Left hindlimb (tissue), 1 donor: ENCODE measurements around the gene STRA8.
"Not testable (repeated sequence)": the region's sequence is repeated elsewhere in the genome, so short reads cannot be mapped to it uniquely, and the experiment has no call there.

Source experiments
- DNase-seq: peaks from one replicate; pipeline ENCODE4 v3.0.0-alpha.2; 2018

The STRA8 gene

DNA sequence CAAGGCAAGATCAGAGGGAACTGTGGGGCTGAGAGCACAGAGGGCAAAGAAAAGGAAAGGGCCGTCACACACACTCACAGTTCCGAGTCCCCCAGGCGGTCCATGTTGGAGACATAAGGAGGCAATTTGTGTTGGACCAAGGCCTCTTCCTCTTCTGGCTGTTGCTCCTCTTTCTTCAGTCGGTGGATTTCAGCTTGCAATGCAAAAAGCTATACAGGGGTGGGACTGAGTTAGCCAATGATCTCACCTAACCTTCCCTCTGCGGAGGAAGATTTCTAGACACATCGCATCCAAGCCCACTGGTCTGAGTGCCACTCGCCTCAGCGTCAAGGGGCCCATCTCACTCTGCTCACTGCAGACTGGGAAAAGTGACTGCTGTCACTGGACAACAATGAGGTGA lies 27.8 kb upstream of the STRA8 start:
- no peak for DNase-seq

DNA sequence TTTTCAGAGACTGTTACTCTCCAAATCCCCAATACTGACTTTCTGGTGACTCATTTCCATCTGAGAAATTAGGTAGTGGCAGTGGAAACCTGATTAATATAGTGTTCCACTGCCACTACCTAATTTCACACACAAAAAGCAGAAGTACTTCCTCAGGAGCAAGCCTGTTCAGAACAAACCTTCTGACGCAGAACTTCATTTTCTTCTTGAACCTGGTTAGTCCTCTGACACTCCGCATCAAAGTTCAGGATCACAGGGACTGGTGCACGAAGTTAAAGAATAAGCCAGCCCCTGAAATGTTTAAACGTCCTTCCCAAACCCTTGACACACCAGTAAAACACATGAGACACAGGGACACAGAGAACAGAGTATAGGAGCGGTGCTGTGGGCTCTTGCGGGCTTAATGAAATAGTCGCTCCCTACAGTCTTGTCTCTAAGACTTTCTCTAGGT lies 26.7 kb upstream of the STRA8 start:
- no peak for DNase-seq

- DNase-seq, result no peak
Observed at GRCh38 chr7:135207406-135208101, 26.1 kb upstream of the STRA8 start.

DNA sequence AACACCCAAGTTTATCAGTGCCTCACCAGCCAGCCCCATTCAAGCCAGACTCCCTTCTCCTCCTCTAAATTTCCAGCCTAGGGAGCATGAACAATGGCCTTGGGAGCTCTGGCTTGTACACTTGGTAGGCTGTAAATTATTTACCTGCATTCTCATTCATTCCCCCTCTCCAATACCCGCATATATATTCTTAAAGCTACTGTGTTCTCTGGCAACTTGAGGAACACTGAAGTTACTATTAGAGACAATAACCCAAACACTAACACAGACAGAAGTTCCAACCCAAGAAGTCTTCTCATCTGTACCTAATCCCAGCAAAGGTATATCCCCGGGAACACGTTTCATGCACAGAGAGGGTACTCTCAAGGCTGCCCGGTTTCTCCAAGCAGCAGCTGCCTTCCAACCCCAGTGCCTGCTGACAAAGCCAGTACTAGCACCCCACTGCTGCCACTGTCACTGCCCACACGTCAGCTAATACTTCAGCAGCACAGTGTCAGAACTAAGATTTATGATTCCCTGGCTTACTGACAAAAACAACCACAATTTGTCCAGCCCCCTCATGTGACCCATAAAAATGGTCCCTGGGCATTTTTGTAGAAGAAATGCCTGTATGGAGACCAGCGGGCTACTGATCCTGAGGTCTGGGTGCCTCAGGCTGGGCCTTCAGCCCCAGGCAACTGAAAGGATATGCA lies 25.4 kb upstream of the STRA8 start:
- no peak for DNase-seq

DNA sequence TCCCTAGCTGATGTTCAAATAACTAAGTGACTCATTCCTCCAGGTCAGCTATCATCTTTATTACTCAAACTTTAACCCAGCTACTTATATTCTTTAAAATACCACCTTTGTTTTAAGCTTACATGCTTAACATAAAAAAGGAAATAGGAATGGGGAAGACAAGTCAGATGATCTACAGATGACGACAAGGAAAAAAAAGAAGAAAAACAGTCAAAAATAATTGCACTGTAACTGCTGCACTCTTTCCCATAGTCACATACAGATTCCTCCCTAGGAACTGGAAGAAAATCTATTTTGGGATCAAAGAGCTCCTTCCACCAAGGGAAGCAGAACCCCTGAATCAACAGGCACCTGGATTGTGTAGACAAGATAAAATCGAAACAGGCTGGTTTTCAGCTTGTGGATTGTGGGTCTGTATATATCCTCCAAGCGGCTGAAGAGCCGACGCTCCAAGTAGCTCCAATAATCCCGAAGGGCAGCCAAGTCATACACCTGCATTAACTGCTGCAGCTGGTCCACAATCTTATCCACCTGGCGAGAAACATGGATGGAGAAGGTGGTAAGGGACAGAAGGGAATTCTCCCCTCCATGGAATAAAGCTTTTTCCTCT lies 24.3 kb upstream of the STRA8 start:
- no peak for DNase-seq

DNA sequence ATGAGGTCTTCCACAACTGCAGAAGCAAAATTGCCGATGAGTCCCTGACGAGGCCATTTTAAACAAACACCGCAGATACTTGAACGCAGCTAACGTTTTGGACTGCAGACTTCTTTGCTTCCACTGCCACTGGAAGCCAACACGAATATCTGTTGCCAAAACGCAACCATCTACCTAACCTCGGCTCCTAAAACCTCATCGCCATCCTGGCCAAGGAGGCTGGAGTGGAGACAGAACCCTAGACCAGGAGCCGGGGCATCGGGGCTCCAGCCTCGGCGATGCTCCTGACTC lies 22.8 kb upstream of the STRA8 start:
- no peak for DNase-seq

- DNase-seq, result peak; percentile 98
Observed at GRCh38 chr7:135211179-135211945, 22.3 kb upstream of the STRA8 start, which contains the start of gene WDR91. Gene WDR91, minus strand, starts transcription at chr7:135211526. Its CDS starts 24 bp downstream, at chr7:135211502.

DNA sequence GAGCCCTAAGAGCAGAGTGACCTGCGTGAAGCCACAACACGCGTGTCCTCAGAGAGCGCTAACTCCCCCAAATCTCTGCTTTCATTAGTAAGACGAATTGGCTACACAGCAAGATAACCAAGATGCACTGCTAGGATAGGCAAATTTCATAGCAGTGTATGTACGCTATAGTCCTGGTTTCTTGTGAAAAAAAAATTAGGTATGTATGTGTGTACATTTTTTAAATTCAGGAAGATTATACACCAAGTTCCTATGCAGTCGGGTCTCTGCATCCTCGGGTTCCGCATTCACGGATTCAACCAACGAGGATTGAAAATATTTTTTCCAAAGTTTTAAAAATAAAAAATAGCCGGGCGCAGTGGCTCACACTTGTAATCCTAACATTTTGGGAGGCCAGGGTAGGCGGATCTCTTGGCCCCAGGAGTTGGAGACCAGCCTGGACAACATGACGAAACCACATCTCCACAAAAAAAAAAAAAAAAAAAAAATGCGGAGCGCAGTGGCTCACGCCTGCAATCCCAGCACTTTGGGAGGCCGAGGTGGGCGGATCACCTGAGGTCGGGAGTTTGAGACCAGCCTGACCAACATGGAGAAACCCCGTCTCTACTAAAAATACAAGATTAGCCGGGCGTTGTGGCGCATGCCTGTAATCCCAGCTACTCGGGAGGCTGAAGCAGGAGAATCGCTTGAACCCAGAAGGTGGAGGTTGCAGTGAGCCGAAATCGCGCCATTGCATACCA lies 21.5 kb upstream of the STRA8 start:
- DNase-seq, result not testable (repeated sequence)

- no peak for DNase-seq
Observed at GRCh38 chr7:135213831-135214230, 19.8 kb upstream of the STRA8 start.

GRCh38 chr7:135215180-135215579 lies 18.5 kb upstream of the STRA8 start:
- no peak for DNase-seq

DNA sequence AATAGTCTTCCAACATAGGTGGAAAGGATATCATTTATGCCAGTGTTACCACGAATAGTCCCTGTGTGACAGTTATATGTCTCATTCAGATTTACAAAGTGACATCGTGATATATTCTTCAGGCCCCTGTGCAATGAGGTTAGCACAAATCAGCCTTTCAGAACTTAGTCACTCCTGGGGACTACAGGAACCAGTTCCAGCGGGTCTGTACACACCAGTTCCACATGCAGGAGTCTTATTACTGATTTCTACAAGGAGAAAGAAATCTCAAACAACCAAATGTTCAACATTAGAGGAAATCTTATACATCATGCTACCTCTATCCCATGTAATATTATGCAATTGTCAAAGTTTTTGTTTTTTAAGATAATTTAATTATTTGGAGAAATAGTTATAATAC lies 17.9 kb upstream of the STRA8 start:
- DNase-seq, result no peak

DNA sequence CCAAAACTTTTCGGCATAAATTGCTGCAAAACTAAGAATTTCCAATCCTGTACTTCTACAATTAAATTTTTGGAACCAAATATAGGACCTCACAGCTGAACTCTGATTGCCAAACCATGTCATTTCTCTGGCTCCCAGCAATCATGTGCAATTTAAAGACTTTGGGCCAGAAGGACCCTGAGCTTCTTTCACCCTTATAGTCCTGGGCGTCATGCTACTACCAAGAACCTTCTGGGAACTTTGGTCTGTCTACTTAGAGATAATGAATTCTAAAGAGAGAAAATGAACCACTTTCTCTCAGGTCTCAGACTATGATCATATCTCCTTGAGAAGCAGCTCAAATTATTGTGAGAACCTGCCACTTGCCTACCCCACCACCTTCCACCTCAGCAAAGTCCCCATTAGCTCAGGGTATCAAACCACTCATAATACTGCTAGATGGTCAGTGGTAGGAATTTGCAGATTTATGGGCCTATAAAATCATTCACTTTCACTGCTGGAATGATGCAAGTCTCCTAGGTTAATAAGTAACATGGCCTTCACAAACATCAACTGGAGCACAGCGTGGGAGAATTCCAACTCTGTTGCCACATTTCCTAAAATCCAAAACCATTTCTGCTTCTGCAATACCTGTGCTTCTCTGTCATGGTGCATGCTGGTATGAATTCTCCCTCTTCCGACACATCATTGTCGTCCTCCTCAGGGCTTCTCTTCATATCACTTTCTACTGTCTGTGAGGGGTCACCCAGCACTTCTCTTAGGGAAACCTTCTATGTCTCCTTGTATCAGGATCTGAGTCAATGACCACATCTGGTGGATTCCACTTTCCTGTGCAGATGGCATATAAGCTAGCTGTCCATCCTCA lies 15.8 kb upstream of the STRA8 start:
- no peak for DNase-seq

DNA sequence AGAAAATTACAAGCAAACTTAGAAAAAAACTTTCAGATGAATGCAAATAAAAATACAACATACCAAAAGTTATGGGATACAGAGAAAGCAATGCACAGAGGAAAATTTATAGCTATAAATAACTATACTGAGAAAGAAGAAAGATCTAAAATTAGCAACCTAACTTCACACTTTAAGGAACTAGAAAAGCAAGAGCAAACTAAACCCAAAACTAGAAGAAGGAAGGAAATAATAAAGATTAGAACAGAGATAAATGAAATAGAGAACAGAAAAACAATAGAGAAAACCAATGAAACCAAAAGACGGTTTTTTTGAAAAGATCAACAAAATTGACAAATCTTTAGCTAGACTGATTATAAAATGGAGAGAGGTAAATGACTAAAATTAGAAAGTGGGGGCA lies 9.6 kb upstream of the STRA8 start:
- DNase-seq, result no peak

GRCh38 chr7:135231686-135232085 lies 2.0 kb upstream of the STRA8 start:
- no peak for DNase-seq

DNA sequence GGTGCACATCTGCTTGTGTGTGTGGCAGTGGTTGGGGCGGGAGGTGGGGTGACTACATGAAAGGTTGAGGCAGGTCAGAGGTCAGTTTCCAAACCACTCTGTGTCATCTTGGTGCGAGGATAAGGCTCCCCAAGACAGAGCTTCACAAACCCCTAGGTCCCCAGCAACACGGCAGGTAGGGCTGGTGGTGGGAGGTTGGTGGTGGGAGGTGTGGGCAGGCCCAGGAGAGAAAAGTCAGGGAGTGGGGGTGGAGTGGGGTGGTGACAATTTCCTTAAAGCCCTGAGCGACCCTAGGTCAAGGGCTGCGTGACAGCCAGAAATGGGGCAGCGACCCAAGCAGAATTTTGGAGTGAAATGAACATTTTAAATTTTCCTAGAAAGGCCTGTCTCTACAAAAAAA lies 1.6 kb upstream of the STRA8 start:
- no peak for DNase-seq

DNA sequence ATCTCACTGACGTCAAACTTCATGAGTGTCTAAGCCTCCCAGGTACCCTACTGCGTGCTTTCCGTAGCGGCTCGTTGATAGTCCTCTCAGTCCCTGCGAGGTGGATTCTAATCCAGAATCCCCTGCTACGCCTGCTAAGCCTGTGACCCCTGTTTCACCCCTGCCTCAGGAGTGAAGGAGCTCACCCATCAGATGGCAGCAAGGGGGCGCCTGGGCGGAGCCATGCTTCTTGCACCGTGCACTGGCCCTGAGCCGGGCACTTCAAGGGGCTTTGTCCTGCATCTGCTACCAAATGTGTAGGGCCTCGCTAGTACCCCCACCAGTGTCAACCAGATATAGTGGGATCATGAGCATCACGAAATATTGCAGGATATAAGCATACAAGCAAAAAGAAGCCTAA lies 918 bp upstream of the STRA8 start:
- no peak for DNase-seq

DNA sequence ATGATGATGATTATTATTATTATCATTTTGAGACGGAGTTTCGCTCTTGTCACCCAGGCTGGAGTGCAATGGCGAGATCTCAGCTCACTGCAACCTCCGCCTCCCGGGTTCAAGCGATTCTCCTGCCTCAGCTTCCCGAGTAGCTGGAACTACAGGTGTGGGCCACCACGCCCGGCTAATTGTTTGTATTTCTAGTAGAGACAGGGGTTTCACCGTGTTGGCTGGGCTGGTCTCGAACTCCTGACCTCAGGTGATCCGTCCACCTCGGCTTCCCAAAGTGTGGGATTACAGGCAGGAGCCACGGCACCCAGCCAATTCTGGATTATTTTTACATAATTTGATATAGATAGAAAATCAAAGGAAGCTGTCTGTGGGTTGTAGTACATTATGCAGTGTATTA lies 457 bp downstream of the STRA8 start:
- not testable (repeated sequence) for DNase-seq

DNA sequence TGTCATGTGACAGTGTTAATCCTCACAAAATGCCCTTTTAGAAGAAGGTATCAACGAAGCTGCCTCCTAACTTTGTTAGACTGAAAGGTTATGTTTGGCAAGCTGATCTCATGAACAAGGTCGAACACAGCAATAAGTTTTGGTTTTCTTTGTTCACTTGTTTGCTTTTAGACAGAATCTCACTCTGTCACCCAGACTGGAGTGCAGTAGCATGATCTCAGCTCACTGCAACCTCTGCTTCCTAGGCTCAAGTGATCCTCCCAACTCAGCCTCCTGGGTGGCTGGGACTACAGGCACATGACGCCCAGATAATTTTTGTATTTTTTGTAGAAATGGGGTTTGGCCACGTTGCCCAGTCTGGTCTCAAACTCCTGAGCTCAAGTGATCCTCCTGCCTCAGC lies 1.1 kb downstream of the STRA8 start:
- no peak for DNase-seq

DNA sequence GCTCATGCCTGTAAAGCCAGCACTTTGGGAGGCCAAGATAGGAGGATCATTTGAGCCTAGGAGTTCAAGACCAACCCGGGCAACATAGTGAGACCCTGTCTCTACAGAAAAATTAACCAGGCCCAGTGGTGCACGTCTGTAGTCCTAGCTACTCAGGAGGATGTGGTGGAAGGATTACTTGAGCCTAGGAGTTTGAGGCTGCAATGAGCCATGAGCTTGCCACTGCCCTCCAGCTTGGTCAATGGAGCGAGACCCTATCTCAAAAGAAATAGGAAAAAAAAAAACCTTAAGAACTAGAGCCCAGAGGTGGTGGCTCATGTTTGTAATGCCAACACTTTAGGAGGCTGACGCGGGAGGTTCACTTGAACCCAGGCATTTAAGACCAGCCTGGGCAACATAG lies 2.2 kb downstream of the STRA8 start:
- no peak for DNase-seq

- DNase-seq, result no peak
Observed at GRCh38 chr7:135236727-135237126, 3.1 kb downstream of the STRA8 start.

GRCh38 chr7:135238112-135238744 lies 4.6 kb downstream of the STRA8 start:
- no peak for DNase-seq
